A549 (cell line): ENCODE measurements around the gene KRTAP5-8.

Source experiments
- EP300 ChIP-seq, 2 experiments: fragments of >200 bp; sonication (Bioruptor Twin); formaldehyde crosslinking; IDR thresholded peaks; 2 replicates in 1 of 2; 3 replicates in 1 of 2; pipeline ENCODE4 v1.6.1; 2016 to 2017
- ESRRA ChIP-seq: fragments of 150-350 bp; IDR thresholded peaks from 2 replicates; pipeline ENCODE4 v1.6.1; 2014; ENCODE audit warnings: mild to moderate bottlenecking, low read length, borderline replicate concordance
- RAD21 ChIP-seq, 2 experiments: fragments of >200 bp in 1 of 2; sonication (Bioruptor Twin) in 1 of 2; formaldehyde crosslinking in 1 of 2; IDR thresholded peaks in 1 of 2; conservative IDR thresholded peaks in 1 of 2; 2 replicates in 1 of 2; 3 replicates in 1 of 2; pipeline ENCODE4 v1.6.1; 2012 to 2018; ENCODE audit warnings: inconsistent platforms in 1 of 2
- TF ChIP-seq, protein P1 (sequence below): fragments of 200-600 bp; sonication (generic); IDR thresholded peaks from 2 replicates; pipeline ENCODE4 v1.6.1; 2016; ENCODE audit warnings: antibody characterized with exemption, mild to moderate bottlenecking, moderate library complexity
- TF ChIP-seq, protein P2 (sequence below): fragments of >200 bp; sonication (Bioruptor Twin); formaldehyde crosslinking; IDR thresholded peaks from 3 replicates; pipeline ENCODE4 v1.5.1; 2016
- TF ChIP-seq, protein P3 (sequence below): IDR thresholded peaks from 2 replicates; pipeline ENCODE4 v1.6.1; 2012
- TF ChIP-seq, protein P4 (sequence below): fragments of >200 bp; sonication (Bioruptor Twin); formaldehyde crosslinking; IDR thresholded peaks from 2 replicates; pipeline ENCODE4 v1.6.1; 2016

DNA sequence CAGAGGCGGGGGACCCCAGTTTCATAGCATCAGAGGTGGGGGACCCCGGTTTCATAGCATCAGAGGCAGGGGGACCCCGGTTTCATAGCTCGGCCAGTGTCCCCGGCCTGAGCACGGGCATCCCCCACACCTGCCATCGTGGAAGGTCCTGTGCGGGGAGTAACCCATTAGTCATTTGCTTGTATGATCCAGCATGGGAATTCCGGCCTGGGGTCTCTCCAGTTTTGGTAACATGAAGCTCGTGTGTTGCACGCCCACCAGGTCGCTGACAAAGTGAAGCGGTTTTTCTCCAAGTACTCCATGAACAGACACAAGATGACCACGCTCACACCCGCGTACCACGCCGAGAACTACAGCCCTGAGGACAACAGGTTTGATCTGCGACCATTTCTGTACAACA is 39.7 kb upstream of the KRTAP5-8 start:
- no peak for TF ChIP-seq EP300 (IDR thresholded peaks at IDR 0.05)
- TF ChIP-seq, protein P1, sequence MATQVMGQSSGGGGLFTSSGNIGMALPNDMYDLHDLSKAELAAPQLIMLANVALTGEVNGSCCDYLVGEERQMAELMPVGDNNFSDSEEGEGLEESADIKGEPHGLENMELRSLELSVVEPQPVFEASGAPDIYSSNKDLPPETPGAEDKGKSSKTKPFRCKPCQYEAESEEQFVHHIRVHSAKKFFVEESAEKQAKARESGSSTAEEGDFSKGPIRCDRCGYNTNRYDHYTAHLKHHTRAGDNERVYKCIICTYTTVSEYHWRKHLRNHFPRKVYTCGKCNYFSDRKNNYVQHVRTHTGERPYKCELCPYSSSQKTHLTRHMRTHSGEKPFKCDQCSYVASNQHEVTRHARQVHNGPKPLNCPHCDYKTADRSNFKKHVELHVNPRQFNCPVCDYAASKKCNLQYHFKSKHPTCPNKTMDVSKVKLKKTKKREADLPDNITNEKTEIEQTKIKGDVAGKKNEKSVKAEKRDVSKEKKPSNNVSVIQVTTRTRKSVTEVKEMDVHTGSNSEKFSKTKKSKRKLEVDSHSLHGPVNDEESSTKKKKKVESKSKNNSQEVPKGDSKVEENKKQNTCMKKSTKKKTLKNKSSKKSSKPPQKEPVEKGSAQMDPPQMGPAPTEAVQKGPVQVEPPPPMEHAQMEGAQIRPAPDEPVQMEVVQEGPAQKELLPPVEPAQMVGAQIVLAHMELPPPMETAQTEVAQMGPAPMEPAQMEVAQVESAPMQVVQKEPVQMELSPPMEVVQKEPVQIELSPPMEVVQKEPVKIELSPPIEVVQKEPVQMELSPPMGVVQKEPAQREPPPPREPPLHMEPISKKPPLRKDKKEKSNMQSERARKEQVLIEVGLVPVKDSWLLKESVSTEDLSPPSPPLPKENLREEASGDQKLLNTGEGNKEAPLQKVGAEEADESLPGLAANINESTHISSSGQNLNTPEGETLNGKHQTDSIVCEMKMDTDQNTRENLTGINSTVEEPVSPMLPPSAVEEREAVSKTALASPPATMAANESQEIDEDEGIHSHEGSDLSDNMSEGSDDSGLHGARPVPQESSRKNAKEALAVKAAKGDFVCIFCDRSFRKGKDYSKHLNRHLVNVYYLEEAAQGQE, result no peak
- TF ChIP-seq, protein P2, sequence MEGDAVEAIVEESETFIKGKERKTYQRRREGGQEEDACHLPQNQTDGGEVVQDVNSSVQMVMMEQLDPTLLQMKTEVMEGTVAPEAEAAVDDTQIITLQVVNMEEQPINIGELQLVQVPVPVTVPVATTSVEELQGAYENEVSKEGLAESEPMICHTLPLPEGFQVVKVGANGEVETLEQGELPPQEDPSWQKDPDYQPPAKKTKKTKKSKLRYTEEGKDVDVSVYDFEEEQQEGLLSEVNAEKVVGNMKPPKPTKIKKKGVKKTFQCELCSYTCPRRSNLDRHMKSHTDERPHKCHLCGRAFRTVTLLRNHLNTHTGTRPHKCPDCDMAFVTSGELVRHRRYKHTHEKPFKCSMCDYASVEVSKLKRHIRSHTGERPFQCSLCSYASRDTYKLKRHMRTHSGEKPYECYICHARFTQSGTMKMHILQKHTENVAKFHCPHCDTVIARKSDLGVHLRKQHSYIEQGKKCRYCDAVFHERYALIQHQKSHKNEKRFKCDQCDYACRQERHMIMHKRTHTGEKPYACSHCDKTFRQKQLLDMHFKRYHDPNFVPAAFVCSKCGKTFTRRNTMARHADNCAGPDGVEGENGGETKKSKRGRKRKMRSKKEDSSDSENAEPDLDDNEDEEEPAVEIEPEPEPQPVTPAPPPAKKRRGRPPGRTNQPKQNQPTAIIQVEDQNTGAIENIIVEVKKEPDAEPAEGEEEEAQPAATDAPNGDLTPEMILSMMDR, result no peak
- TF ChIP-seq ESRRA, result no peak
- TF ChIP-seq, protein P3, sequence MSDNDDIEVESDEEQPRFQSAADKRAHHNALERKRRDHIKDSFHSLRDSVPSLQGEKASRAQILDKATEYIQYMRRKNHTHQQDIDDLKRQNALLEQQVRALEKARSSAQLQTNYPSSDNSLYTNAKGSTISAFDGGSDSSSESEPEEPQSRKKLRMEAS, result no peak
- TF ChIP-seq RAD21 (conservative IDR thresholded peaks at IDR 0.05 in 1 of 2, IDR thresholded peaks at IDR 0.05 in 1 of 2), result no peak
- TF ChIP-seq, protein P4, sequence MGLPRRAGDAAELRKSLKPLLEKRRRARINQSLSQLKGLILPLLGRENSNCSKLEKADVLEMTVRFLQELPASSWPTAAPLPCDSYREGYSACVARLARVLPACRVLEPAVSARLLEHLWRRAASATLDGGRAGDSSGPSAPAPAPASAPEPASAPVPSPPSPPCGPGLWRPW, result no peak
